ENCODE measurements around the gene TBC1D10A.

DNA sequence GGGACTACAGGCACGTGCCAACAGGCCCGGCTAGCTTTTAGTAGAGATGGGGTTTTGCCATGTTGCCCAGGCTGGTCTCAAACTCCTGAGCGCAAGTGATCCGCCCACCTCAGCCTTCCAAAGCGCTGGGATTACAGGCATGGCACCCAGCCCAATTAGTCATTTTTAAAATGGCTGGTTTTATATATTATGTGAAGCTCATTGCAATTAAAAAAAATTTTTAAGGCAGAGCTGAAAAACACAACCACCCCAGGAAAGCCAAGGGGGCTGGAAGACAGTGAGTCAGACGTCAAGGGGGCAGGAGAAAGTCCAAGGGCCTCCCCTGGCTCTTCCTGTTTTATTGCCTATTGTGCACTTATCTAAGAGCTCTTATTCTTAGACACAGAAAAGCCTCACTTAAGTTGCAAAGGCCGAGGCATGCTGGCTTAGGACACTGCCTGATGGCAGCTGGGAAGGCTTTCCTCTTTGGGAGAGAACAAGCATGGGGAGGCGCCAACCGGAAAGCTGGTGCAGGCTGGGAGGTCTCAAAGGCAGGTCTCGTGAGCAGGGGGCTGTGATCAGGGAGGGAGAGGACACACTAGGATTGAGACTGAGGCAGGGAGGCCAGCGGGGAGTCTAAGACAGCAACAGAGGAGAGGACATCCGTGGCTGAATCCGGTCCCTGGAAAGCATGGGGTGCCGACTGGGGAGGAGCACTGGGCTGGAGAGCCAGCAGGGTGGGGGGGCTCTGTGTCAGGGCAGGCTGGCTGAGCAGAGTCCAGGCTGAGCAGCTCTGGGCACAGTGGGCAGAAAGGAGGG is 49.0 kb downstream of the TBC1D10A start:
- TF ChIP-seq JUNB (IDR thresholded peaks at IDR 0.05; ENCODE audit: unreplicated experiment) (no peak), CTCF (conservative IDR thresholded peaks at IDR 0.05; ENCODE audit: low read depth in 2 of 2) (no peak), POLR2AphosphoS5 (IDR thresholded peaks at IDR 0.05; ENCODE audit: low read depth) (no peak), EZH2 (IDR thresholded peaks at IDR 0.05; ENCODE audit: low read depth, unreplicated experiment) (no peak)
- TF ChIP-seq, protein P1, sequence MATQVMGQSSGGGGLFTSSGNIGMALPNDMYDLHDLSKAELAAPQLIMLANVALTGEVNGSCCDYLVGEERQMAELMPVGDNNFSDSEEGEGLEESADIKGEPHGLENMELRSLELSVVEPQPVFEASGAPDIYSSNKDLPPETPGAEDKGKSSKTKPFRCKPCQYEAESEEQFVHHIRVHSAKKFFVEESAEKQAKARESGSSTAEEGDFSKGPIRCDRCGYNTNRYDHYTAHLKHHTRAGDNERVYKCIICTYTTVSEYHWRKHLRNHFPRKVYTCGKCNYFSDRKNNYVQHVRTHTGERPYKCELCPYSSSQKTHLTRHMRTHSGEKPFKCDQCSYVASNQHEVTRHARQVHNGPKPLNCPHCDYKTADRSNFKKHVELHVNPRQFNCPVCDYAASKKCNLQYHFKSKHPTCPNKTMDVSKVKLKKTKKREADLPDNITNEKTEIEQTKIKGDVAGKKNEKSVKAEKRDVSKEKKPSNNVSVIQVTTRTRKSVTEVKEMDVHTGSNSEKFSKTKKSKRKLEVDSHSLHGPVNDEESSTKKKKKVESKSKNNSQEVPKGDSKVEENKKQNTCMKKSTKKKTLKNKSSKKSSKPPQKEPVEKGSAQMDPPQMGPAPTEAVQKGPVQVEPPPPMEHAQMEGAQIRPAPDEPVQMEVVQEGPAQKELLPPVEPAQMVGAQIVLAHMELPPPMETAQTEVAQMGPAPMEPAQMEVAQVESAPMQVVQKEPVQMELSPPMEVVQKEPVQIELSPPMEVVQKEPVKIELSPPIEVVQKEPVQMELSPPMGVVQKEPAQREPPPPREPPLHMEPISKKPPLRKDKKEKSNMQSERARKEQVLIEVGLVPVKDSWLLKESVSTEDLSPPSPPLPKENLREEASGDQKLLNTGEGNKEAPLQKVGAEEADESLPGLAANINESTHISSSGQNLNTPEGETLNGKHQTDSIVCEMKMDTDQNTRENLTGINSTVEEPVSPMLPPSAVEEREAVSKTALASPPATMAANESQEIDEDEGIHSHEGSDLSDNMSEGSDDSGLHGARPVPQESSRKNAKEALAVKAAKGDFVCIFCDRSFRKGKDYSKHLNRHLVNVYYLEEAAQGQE (IDR thresholded peaks at IDR 0.05; ENCODE audit: unreplicated experiment) = no peak
